Sigmoid colon (tissue), 4 donors: ENCODE results near the gene CHPF.

Source experiments
- CTCF ChIP-seq, 4 experiments: fragments of 450-650 bp in 3 of 4; fragments of 200-600 bp in 1 of 4; IDR thresholded peaks; one replicate each; pipeline ENCODE4 v1.5.1; 2016 to 2019; ENCODE audit warnings: antibody characterized with exemption in 4 of 4, mild to moderate bottlenecking in 3 of 4, moderate library complexity in 2 of 4
- EP300 ChIP-seq, 4 donors: sonication (generic); formaldehyde crosslinking; IDR thresholded peaks; one replicate each; pipeline ENCODE4 v1.6.1; 2017; ENCODE audit warnings: antibody characterized with exemption in 4 of 4
- POLR2AphosphoS5 ChIP-seq, 4 donors: sonication (generic); formaldehyde crosslinking; IDR thresholded peaks; one replicate each; pipeline ENCODE4 v1.6.1; 2017; ENCODE audit warnings: antibody characterized with exemption in 4 of 4

GRCh38 chr2:219530048-219530963, 13.3 kb downstream of the CHPF start:
- TF ChIP-seq CTCF (IDR thresholded peaks at IDR 0.05) (peak; percentile 96 to 98 (median 98)), POLR2AphosphoS5 (IDR thresholded peaks at IDR 0.05) (no peak), EP300 (IDR thresholded peaks at IDR 0.05) (no peak)
